ENCODE measurements around the gene DNAAF8.

GRCh38 chr16:4700380-4700996, 33.8 kb upstream of the DNAAF8 start:
- TF ChIP-seq CTCF (conservative IDR thresholded peaks at IDR 0.05; ENCODE audit: low read depth, low read length) (no peak), EZH2 (IDR thresholded peaks at IDR 0.05; ENCODE audit: low read length, unreplicated experiment) (no peak)
